ENCODE measurements around the gene CELA2B.
"Not testable (repeated sequence)": the region's sequence is repeated elsewhere in the genome, so short reads cannot be mapped to it uniquely, and the experiment has no call there.

- not testable (repeated sequence) for TF ChIP-seq EZH2 (IDR thresholded peaks at IDR 0.05; ENCODE audit: low read depth); CTCF (conservative IDR thresholded peaks at IDR 0.05)
These were observed 15.1 kb downstream of the CELA2B start for GRCh38 chr1:15491010-15491409.

Data from PC-9 (cell line).